ENCODE results near the gene STX2. TPM values are rescaled to one million over a fixed set of nuclear protein-coding genes. Genes with fewer than 3 reads are reported as not detected.

STX2 gene
- total and polyA plus RNA-seq, 2 experiments from 2014 or later: 19.0 to 23.7 TPM

DNA sequence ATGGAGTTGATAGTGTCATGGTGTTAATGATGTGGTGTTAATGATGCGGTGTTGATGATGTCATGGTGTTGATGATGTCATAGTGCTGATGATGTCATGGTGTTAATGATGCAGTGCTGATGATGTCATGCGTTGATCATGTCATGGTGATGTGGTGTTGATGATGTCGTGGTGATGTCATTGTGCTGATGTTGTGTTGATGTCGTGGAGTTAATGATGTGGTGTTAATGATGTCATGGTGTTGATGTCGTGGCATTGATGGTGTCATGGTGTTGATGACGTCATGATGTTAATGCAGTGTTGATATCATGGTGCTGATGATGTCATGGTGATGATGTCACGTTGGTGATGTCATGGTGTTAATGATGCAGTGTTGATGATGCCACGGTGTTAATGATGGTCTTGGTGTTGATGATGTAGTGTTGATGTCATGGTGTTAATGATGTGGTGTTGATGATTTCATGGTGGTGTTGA is 73.8 kb downstream of the STX2 start:
- no peaks in the 10 kb centered on the region for H3K9me3 ChIP-seq (ENCODE audit: low read depth)
- H3K4me1 ChIP-seq (ENCODE audit: low read depth): no peaks in the 10 kb centered on the region
- peak in 1 of 2 donors; percentile 14 for DNase-seq (ENCODE audit: low read depth in 1 of 2, low spot score in 1 of 2)
- no peaks in the 10 kb centered on the region for H3K36me3 ChIP-seq
- TF ChIP-seq, protein P1, sequence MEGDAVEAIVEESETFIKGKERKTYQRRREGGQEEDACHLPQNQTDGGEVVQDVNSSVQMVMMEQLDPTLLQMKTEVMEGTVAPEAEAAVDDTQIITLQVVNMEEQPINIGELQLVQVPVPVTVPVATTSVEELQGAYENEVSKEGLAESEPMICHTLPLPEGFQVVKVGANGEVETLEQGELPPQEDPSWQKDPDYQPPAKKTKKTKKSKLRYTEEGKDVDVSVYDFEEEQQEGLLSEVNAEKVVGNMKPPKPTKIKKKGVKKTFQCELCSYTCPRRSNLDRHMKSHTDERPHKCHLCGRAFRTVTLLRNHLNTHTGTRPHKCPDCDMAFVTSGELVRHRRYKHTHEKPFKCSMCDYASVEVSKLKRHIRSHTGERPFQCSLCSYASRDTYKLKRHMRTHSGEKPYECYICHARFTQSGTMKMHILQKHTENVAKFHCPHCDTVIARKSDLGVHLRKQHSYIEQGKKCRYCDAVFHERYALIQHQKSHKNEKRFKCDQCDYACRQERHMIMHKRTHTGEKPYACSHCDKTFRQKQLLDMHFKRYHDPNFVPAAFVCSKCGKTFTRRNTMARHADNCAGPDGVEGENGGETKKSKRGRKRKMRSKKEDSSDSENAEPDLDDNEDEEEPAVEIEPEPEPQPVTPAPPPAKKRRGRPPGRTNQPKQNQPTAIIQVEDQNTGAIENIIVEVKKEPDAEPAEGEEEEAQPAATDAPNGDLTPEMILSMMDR (IDR thresholded peaks at IDR 0.05; ENCODE audit: low read depth, low read length): no peak
- H3K27ac ChIP-seq: no peak overlapping the region
- peaks cover 12% of the 10 kb centered on the region for H3K27me3 ChIP-seq
- no peak overlapping the region for H3K4me3 ChIP-seq

DNA sequence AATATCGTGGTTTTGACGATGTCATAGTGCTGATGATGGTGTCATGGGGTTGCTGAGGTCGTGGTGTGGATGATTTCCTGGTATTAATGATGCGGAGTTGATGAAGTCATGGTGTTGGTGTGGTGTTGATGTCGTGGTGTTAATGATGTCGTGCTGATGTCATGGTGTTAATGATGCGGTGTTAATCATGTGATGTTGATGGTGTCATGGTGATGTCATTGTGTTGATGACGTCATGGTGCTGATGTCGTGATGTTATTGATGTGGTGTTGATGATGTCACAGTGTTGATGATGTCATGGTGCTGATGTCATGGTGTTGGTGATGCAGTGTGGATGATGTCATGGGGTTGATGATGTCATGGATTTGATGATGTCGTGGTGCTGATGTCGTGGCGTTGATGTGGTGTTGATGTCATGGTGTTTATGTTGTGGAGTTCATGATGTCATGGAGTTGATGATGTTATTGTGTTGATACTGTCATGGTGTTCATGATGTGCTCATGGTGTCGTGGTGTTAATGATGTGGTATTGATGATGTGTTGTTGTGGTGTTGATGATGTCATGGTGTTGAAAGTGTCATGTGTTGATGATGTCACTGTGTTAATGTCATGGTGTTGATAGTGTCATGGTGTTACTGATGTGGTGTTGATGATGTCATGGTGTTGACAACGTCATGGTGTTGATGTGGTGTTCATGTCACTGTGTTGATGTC is 74.4 kb downstream of the STX2 start:
- peak; percentile 31 to 47 for DNase-seq (ENCODE audit: low read depth in 1 of 2, low spot score in 1 of 2)
- Histone ChIP-seq H3K4me1 (ENCODE audit: low read depth) (no peaks in the 10 kb centered on the region), H3K4me3 (no peak overlapping the region), H3K36me3 (no peaks in the 10 kb centered on the region), H3K9me3 (ENCODE audit: low read depth) (no peaks in the 10 kb centered on the region), H3K27ac (no peak overlapping the region), H3K27me3 (peaks cover 12% of the 10 kb centered on the region)
- TF ChIP-seq, protein P1 (IDR thresholded peaks at IDR 0.05; ENCODE audit: low read depth, low read length): no peak

DNA sequence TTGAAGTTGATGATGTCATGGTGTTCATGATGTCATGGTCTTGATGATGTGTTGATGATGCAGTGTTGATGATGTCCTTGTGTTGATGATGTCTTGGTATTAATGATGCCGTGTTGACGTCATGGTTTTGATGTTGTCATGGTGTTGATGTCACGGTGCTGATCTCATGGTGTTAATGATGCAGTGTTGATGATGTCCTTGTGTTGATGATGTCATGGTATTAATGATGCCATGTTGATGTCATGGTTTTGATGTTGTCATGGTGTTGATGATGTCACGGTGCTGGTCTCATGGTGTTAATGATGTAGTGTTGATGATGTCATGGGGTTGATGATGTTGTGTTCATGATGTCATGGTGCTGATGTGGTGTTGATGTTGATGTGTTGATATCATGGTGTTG is 75.0 kb downstream of the STX2 start:
- H3K4me1 ChIP-seq (ENCODE audit: low read depth): no peaks in the 10 kb centered on the region
- H3K4me3 ChIP-seq: no peak overlapping the region
- no peak overlapping the region for H3K27ac ChIP-seq
- no peaks in the 10 kb centered on the region for H3K36me3 ChIP-seq
- peak; percentile 13 to 17 for DNase-seq (ENCODE audit: low read depth in 1 of 2, low spot score in 1 of 2)
- H3K27me3 ChIP-seq: peaks cover 12% of the 10 kb centered on the region
- TF ChIP-seq, protein P1 (IDR thresholded peaks at IDR 0.05; ENCODE audit: low read depth, low read length): no peak
- no peaks in the 10 kb centered on the region for H3K9me3 ChIP-seq (ENCODE audit: low read depth)

DNA sequence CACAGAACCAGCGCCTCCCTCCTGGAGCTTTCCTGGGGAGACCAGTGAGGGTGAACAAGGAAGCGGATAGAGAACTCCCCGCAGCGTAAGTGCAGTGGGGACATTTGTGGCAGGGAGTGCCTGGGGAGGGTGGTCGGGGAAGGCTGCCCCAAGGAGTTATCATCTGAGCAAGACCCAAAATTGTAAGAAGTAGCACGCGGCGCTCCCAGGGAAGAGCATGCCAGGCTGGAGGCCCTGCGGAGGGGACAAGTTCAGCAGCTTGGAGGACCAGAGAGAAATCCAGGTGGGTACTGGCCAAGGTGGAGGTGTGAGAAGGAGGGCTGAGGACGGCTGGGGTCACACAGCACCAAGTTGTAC is 76.8 kb downstream of the STX2 start:
- TF ChIP-seq, protein P1 (IDR thresholded peaks at IDR 0.05; ENCODE audit: low read depth, low read length): no peak

DNA sequence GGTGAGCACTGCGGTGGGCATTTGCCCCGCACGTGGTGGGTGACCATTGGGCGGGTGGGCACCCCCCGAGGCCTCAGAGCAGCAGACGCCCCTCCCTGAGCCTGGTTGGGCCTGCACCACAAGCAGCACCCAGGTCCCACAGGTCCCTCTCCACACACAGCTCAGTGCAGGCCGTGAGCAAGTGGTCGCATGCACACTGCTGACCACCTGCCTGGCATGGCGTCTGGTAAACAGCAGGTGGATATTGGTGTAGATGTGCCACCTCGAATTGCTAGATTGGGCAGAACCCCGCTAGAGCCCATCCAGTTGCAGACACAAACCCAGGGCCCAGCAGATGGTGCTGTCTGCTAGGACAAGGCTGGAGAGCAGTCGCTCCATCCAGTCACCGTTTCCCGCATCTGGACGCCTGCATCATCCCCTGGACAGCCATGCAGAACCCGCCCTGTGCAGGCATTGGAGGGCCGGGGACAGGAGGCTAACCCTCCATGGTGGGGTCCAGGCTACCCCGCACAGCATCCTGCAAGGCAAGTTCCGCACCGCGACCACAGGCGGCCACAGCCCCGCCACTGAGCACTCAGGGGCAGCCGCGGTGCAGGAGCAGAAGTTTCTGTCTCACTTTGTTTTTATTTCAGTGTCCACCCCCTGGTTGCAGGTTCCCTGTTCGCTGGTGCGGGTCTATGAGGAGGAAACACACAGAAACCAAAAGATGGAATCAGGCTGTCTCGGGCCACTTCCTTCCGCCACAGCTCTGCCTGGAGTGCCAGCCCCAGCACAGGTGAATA is 77.3 kb downstream of the STX2 start:
- no peak overlapping the region for H3K4me3 ChIP-seq
- no peaks in the 10 kb centered on the region for H3K4me1 ChIP-seq (ENCODE audit: low read depth)
- DNase-seq (ENCODE audit: low read depth in 1 of 2, low spot score in 1 of 2): peak; percentile 30 to 58
- no peaks in the 10 kb centered on the region for H3K9me3 ChIP-seq (ENCODE audit: low read depth)
- TF ChIP-seq, protein P1 (IDR thresholded peaks at IDR 0.05; ENCODE audit: low read depth, low read length): peak; percentile 35
- H3K36me3 ChIP-seq: no peaks in the 10 kb centered on the region
- no peak overlapping the region for H3K27ac ChIP-seq
- H3K27me3 ChIP-seq: peaks cover 12% of the 10 kb centered on the region

More for the DNA sequence above, 76.8 kb downstream of the STX2 start:
- no peak for DNase-seq (ENCODE audit: low read depth in 1 of 2, low spot score in 1 of 2)
- H3K27me3 ChIP-seq: peaks cover 12% of the 10 kb centered on the region
- H3K27ac ChIP-seq: no peak overlapping the region
- H3K4me3 ChIP-seq: no peak overlapping the region
- H3K9me3 ChIP-seq (ENCODE audit: low read depth): no peaks in the 10 kb centered on the region
- H3K4me1 ChIP-seq (ENCODE audit: low read depth): no peaks in the 10 kb centered on the region
- H3K36me3 ChIP-seq: no peaks in the 10 kb centered on the region
